Fibroblast of the aortic adventitia (primary cell): ENCODE results near the gene RHCE. TPM values are rescaled to one million over a fixed set of nuclear protein-coding genes. Genes with fewer than 3 reads are reported as not detected.

Experiments
- DNase-seq: peaks from one replicate; pipeline ENCODE4 v3.0.0-alpha.2; 2010; ENCODE audit warnings: low read depth
- H3K4me3 ChIP-seq: 2 replicates; pipeline ENCODE4 v1.5.1; 2011; ENCODE audit warnings: low read depth, mild to moderate bottlenecking, control low read depth, low read length, moderate library complexity
- total RNA-seq: library from RNA; depleted of rRNA; stranded (reverse); fragments of >200 nt; gene quantifications from 2 replicates; pipeline ENCODE4 v1.2.3, GENCODE V29; 2012; ENCODE audit warnings: low replicate concordance
- TF ChIP-seq, protein P1 (sequence below): IDR thresholded peaks from 2 replicates; pipeline ENCODE4 v1.5.1; 2011; ENCODE audit warnings: mild to moderate bottlenecking, low read length, control low read depth, inconsistent platforms; ENCODE audit not compliant: insufficient read depth

The RHCE gene
- total RNA-seq, 1 donor = 0.27 TPM

- H3K4me3 ChIP-seq = no peak overlapping the region
- TF ChIP-seq, protein P1, sequence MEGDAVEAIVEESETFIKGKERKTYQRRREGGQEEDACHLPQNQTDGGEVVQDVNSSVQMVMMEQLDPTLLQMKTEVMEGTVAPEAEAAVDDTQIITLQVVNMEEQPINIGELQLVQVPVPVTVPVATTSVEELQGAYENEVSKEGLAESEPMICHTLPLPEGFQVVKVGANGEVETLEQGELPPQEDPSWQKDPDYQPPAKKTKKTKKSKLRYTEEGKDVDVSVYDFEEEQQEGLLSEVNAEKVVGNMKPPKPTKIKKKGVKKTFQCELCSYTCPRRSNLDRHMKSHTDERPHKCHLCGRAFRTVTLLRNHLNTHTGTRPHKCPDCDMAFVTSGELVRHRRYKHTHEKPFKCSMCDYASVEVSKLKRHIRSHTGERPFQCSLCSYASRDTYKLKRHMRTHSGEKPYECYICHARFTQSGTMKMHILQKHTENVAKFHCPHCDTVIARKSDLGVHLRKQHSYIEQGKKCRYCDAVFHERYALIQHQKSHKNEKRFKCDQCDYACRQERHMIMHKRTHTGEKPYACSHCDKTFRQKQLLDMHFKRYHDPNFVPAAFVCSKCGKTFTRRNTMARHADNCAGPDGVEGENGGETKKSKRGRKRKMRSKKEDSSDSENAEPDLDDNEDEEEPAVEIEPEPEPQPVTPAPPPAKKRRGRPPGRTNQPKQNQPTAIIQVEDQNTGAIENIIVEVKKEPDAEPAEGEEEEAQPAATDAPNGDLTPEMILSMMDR = no peak
- no peak for DNase-seq
These were observed 64.7 kb downstream of the RHCE start for GRCh38 chr1:25355841-25356395.

GRCh38 chr1:25349606-25350005 is 71.0 kb downstream of the RHCE start:
- TF ChIP-seq, protein P1 = no peak
- DNase-seq = no peak
- H3K4me3 ChIP-seq = no peak overlapping the region

GRCh38 chr1:25347556-25347955 is 73.1 kb downstream of the RHCE start:
- TF ChIP-seq, protein P1 = no peak
- no peak overlapping the region for H3K4me3 ChIP-seq
- DNase-seq = no peak

DNA sequence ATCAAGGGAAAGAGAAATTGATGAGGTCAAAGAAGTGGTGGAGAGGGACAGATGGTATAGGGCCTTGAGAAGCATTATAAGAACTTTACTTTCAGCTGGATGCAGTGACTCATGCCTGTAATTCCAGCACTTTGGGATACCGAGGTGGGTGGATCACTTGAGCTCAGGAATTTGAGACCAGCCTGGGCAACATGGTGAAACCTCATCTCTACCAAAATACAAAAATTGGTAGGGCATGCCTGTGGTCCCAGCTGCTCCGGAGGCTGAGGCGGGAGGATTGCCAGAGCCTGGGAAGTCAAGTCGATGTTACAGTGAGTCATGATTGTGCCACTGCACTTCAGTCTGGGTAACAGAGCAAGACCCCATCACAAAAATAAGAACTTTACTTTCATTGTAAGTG is 76.8 kb downstream of the RHCE start:
- no peak overlapping the region for H3K4me3 ChIP-seq
- peak; percentile 84 for DNase-seq
- TF ChIP-seq, protein P1 = no peak

DNA sequence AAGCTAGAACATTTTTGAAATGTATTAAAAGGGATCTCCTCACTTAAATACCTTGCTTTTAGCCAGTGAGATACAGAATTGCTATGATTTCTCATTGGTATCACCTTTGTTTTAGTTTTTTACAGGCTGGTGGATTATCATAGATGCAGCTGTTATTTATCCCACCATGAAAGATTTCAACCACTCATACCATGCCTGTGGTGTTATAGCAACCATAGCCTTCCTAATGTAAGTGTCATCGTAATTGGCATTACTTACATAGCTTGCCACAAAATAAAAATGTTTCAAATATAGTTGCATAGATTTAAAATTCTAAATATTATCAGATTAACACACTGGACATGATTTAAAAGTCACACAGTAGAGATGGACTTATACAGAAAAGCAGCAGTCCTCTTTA is 77.8 kb downstream of the RHCE start:
- TF ChIP-seq, protein P1 = no peak
- H3K4me3 ChIP-seq = no peak overlapping the region
- DNase-seq = no peak

- H3K4me3 ChIP-seq = no peak overlapping the region
- TF ChIP-seq, protein P1 = no peak
- no peak for DNase-seq
These were observed 78.9 kb downstream of the RHCE start for GRCh38 chr1:25341746-25342145.

GRCh38 chr1:25338986-25339385 is 81.6 kb downstream of the RHCE start:
- H3K4me3 ChIP-seq = peak overlapping the region; percentile 94
- DNase-seq = no peak
- TF ChIP-seq, protein P1 = no peak
